Medulla oblongata (tissue), 1 donor: ENCODE data around the gene TM7SF3.

Experiments
- DNase-seq: peaks from one replicate; pipeline ENCODE4 v3.0.0-alpha.2; 2015; ENCODE audit errors: extremely low spot score

Gene TM7SF3

GRCh38 chr12:26929590-26929989 lies 84.6 kb downstream of the TM7SF3 start:
- DNase-seq: no peak

- no peak for DNase-seq
These were observed 85.5 kb downstream of the TM7SF3 start for GRCh38 chr12:26928661-26929060.
